IPS-18c (cell line): Measurements from ENCODE around the gene EFCAB11.
A peak's percentile ranks its signal among the peaks of the same experiment; 100 is the strongest.

ENCODE experiments used
- H3K4me3 ChIP-seq: 2 replicates; pipeline ENCODE4 v1.7.0; 2013; ENCODE audit warnings: low read depth, mild to moderate bottlenecking, low read length, moderate library complexity; ENCODE audit not compliant: insufficient read depth
- H3K9me3 ChIP-seq: one replicate; pipeline ENCODE4 v1.6.1; 2013; ENCODE audit warnings: mild to moderate bottlenecking, low read length, moderate library complexity; ENCODE audit not compliant: control insufficient read depth, insufficient read depth

Gene EFCAB11, protein sequence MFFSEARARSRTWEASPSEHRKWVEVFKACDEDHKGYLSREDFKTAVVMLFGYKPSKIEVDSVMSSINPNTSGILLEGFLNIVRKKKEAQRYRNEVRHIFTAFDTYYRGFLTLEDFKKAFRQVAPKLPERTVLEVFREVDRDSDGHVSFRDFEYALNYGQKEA

DNA sequence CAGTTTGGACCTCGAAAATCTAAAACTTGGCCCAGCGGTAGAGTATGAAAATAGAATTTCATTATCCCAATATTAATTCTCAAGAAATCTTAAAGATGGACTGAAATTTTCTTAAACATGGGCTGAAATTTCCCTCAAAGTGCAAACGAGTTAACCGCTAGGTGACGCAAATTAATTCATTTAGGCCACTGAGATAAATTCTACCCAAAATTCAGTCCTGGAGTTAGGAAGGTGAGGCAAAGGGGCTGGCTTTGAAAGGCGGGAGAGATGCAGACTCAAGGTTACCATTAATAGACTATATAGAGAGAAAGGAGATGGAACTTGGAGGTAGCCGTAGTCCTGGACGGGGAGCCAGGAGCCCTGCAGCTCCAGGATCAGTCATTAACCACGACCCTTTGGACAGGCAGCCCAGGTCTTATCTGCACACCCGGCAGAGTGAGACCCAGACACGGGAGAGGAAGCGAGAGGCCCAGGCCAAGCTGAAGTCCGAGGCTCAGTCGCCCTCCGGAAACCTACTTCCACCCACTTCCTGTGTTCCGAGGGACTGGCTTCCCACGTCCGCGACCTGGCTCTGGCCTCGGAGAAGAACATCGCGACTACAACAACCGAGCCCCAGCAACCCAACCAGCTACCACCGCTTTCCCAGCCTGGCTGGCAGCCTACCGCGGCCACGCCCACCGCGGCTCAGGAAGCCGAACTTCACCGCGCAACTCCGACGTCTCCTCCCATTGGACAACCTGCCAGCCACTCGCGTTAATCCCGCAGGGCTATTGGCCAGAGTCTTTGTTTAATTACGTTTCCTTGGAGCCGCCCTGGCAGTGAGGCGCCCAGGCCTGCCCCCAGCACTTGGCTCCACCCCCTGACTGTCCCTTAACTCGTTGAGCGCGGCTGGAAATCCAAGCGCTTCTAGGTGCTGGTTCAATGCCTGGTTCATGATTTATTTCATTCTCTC is at the start of gene EFCAB11:
Gene EFCAB11 (minus strand): TSS at position 661 of the 952 bp plus-strand sequence. CDS start 70 bp downstream, at position 591.
- H3K4me3 ChIP-seq: peak within 1 kb of the TSS; percentile 83
- no peaks in the 10 kb centered on the region for H3K9me3 ChIP-seq

DNA sequence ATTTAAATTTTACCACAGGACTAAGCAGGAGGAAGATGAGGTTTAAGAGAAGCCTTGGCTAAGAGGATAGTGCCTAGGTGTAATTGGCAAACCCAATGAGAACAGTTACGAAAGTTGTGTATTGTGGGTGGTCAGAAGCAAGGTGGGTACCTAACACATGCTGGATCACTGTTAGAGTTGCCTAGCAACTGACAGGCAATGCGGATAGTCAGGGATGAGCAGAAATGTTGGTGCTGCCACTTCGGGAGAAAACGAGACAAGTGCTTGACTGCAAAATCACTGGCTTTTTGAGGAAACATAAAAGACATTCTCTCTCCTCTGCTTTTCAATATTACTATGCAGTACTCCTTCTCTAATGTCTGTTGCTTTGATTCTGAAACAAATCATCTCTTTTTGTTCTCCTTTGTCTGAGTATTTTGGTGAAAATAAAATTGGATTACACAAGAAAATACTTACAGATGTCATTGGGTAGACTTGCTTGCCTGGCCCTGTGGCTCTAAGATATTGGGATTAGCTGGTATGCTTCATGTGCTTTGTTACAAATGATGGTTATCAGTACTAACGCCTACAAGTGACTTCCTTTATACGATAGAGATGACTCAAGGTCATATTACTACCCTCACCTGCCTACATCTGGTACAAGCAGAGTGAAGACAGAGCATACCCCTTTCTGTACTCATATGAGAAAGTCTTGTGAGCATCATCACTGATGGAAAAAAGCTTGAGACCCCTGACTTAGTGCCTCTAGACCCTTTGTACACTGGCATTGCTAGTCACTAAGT is 49.2 kb upstream of the EFCAB11 start:
- no peak overlapping the region for H3K4me3 ChIP-seq
- H3K9me3 ChIP-seq: no peaks in the 10 kb centered on the region

DNA sequence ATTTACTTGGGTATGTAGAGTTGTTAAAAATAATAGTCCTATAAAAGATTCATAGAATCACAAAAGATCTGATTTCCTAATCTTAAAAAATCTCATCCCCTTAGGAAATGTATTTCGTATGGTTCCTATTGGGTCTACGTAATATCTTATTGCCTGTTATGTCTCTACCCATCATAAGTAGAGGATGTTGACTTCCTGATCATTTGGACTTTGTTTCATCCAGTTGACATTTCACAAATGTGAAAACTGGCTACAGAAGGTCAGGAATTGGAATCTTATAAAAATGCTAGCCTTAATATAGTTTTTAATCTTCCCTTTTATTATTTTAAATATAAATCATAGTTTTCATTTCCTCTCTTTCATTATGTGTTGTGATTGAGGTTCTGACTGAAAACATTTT is 46.4 kb upstream of the EFCAB11 start:
- Histone ChIP-seq H3K9me3 (no peaks in the 10 kb centered on the region), H3K4me3 (no peak overlapping the region)

DNA sequence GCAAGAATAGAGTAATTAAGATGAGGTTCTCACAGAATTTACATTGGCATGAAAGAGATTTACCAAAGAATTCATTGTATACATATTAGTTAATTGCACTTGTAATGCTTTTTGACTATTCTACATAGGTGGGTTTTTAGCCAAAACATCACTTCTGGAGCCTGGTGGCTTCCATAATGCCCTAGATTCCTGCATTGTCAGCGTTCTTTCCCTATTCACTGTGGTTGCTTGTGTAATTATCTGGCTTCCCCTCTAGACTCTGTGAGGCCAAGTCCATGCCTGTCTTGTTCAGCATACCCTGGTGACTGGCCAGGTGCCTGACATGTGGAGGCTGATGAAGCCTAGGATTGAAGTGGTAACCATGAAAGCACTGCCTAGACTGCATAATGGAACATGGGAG is 42.4 kb upstream of the EFCAB11 start:
- H3K4me3 ChIP-seq: no peak overlapping the region
- H3K9me3 ChIP-seq: no peaks in the 10 kb centered on the region

DNA sequence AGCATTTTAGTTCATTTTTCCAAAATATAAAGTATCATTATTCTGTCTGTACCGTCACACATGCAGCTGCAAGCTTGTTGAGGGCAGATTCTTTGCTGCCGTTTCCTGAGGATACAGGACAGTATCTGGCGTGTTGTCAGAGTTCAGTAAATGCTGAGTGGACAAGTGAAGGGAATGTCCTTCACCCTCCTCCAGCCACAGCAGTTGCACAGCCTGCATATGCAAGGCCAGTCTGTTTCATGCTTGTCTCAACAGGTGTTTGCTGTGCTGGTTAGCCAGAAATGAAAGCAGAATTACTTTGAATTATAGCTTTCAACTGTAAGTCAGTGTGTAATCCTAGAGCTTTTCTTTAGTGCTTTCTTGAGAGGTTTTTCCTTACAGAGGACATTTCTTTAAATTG is 37.7 kb upstream of the EFCAB11 start:
- H3K9me3 ChIP-seq: no peaks in the 10 kb centered on the region
- H3K4me3 ChIP-seq: no peak overlapping the region

DNA sequence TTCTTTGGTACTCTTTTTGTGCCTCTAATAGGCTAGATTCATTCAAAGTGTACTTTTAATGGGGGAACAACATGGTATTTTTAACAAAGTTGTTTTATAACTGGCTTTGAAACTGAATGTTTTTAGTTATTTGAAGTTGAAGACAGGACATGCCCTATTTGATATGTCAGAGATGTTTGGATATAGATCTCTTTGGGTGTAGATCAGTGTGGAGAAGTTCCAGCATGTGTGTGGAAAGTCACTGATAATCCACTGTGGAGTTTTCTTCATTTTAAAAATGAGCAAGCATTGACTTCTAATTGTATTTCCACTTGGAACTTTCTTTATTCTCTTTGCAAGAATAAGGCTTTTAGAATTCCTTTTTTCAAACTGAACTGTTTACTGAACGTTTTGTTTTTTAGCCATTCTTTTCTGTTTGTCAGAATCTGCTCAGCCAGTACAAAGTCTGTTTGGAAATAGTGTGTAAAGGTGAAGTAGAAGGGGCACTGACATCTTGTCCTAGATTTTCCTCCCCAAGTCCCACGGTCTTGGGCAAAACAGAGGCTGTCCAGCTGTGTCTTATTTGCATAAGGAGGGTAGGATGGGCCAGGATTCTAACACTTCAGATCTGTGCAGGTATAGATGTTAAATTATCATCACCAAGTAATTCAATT is 36.2 kb upstream of the EFCAB11 start:
- H3K9me3 ChIP-seq: no peaks in the 10 kb centered on the region
- no peak overlapping the region for H3K4me3 ChIP-seq

DNA sequence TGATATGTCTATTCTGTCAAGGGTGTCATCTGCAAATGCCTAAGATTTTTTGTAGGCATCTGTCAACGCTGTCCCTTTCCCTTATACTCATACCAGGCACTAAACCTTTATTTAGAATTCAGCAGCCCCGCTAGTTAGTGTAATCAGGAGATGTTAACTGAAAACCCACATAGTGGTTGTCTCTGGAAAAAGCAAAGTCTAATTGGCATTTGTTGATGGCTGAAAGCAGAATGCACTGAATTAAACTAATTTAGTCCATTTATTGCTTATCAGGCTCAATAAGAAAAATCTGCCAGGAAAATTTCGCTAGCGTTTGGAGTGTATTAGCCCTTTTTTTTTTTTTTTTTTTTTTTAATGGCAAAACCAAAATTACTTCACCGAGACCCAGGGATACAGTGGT is 35.7 kb upstream of the EFCAB11 start:
- Histone ChIP-seq H3K9me3 (no peaks in the 10 kb centered on the region), H3K4me3 (no peak overlapping the region)

DNA sequence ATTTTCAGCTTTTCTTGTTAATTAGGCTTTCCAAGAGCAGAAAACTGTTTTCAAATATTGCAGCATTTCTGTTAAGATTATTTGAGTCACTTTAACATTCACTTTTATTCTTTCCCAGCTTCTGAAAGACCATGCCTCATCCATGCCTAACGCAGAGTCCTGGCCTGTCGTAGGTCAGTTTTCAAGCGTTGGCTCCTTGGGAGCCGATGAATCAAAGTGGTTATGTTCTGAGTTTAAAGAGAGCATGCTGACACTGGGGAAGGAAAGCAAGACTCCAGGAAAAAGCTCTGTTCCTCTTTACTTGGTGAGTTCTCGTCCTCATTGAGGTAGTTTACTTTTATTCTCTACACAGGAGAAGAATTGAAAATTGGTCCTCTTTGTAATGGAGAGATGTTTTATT is 34.3 kb upstream of the EFCAB11 start:
- no peaks in the 10 kb centered on the region for H3K9me3 ChIP-seq

DNA sequence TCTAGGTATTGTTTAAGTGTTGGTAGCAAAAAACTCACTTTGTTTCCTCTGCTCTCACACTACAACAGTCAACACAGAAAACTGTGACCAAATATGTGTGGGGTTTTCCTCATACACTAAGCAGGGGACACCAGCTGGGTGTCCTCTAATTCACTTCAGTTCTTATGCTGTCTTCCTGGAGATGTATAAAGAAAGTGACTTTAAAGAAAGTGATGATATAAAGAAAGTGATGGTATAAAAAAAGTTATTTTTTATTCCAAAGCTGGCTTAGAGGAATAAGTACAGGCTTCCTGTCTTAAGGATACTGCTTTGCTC is 32.6 kb upstream of the EFCAB11 start:
- H3K9me3 ChIP-seq: no peaks in the 10 kb centered on the region
- no peak overlapping the region for H3K4me3 ChIP-seq

More for the DNA sequence above, 34.3 kb upstream of the EFCAB11 start:
- H3K4me3 ChIP-seq: no peak overlapping the region

DNA sequence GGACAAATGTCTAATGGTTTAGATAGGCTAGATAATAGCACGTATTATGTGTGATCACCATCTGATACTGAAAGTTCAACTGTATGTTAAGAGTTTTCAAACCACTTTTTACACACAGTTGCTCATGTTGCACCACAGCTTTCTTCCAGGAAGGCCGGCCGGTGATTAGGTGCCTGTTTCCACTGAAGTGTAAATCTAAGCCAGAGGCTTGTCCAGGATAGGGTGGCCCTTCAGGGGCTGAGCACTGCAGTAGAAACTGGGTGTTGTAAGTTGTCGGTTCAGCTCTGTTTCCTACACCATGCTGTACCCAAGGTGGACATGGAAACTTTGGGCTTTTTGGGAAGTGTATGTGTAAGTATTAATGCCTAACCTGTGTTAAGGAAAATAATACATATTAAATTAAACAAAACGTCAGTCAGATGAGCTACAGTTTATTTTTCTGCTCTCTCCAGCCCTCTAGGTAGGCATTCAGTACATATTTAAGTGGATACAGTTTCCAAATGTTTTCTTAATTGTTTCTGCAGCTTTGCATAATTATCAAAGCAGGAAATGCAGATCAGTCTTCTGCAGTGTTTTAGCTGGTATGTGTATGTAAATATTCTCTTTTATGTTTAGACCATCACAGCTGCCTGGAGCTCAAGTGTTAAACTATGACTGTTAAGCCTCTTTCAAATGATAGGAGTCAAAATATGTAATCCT is 32.1 kb upstream of the EFCAB11 start:
- no peak overlapping the region for H3K4me3 ChIP-seq

DNA sequence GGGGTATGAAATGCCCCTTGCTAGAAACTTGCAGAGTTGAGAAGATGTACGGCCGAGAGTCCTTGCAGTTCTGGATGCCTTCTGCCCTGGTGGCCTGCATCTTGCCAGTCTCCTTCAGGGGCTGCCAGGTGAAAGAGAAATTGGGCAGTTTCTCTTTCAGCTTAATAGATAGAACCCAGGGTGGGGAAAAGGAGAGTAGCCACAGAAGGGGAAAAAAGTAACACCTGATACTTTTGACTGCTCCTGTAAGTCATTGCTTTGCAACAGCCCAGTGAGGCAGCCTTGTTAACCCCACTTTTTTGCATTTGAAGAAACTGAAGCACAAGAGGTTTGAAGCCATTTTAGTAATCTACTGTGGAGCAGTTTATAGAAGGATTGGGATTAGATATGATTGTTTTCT is 28.8 kb upstream of the EFCAB11 start:
- Histone ChIP-seq H3K4me3 (no peak overlapping the region), H3K9me3 (no peaks in the 10 kb centered on the region)

More for the DNA sequence above, 32.1 kb upstream of the EFCAB11 start:
- H3K9me3 ChIP-seq: no peaks in the 10 kb centered on the region

DNA sequence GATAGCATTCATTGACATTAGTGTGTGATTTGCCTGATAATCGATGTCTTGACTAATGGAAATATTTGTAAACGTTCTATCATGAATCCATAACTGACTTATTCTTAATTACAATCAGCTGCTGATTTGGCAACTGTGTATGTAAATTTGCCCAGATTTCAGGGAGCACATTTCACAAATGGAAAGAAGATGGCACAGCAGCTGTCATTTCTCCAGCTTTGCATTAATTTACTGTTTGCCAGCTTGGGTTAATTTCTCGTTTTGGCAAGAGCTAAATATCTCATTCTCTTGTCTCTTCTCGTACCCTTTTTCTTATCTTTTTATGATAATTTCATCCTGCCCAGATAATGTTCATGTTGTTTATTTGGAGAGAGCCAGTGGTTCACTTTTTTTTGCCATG is 24.1 kb upstream of the EFCAB11 start:
- no peak overlapping the region for H3K4me3 ChIP-seq
- no peaks in the 10 kb centered on the region for H3K9me3 ChIP-seq

DNA sequence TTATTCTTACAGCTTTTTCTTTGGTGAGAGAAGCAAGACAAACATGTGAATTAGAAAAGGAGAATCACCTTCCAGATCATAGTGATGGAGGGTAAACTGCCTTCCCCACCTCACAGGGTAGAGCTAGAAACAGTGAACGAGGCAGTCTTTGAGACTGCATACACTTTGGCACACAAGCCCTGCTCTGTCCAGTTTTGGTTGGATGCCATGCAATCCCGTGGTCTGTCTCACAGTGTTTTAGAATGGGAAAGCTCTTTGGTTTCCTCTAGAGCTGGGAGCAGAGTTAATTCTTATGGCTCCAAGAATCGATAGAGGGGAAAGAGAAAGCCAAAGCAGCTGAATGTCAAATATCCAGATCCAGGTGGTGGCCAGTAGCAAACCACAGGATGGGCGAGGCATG is 23.1 kb upstream of the EFCAB11 start:
- Histone ChIP-seq H3K9me3 (no peaks in the 10 kb centered on the region), H3K4me3 (no peak overlapping the region)

DNA sequence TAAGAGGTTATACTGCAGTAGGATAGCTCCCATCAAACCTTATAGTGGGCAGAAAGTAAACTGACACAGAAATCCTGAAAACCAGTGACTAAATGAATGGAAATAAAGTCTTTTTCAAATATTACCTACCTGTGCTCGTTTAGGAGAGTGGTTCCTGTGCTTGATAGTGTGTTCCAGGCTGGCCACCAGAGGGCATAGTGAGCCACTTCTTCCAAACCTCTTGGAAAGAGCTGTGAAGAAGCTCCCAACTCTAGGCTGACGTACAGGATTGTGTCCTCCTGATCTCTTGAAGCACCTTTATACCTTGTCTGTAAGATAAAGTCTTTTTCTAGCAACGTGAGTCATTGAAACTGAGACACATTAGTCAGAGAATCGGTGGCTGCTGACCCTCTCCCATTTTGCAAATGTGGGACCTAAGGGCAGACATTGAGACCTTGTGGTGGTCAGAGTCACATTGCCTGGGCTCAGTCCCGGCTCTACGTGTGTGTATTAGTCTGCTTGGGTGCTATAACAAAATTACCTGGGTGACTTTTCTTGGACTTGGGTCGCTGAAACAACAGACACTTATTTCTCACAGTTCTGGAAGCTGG is 18.8 kb upstream of the EFCAB11 start:
- Histone ChIP-seq H3K4me3 (no peak overlapping the region), H3K9me3 (no peaks in the 10 kb centered on the region)

DNA sequence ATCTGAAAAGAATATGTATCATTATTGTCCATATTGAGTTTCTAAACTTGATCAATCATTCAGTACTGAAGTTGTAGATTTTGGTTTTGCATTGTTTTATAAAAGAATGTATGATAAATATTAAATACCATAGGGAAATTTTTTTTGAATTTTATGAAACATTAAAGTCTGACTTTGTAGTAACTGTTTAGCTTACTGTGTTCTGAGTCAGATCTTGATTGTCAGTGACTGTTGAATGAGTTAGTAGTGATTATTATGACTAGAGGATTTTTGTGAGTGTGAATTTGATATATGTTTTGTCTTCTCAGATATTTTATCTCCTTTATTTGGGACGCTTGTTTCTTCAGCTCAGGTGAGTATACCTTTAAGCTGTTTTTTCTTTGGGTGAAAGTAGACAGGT is 11.3 kb upstream of the EFCAB11 start:
- no peaks in the 10 kb centered on the region for H3K9me3 ChIP-seq
- no peak overlapping the region for H3K4me3 ChIP-seq

DNA sequence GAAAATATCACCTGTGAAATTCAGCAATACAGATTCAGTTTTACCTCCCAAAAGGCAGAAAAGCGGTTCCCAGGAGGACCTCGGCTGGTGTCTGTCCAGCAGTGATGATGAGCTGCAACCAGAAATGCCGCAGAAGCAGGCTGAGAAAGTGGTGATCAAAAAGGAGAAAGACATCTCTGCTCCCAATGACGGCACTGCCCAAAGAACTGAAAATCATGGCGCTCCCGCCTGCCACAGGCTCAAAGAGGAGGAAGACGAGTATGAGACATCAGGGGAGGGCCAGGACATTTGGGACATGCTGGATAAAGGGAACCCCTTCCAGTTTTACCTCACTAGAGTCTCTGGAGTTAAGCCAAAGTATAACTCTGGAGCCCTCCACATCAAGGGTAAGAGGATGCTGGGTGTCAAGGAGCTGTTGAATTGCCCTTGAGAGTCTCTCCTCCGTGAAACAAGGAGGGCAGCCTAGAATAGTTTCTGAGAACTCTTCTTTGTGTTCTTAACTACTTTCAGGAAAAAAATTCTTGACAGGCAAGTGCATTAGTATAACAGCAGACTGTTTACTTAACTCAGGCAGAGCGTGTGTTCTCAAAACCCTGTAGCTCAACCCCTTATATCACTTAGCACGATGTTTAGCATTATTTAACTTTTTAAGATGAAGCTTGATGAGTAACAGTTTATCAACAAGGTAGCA is 8.9 kb upstream of the EFCAB11 start:
- Histone ChIP-seq H3K9me3 (no peaks in the 10 kb centered on the region), H3K4me3 (no peak overlapping the region)
